OCI-LY1 (cell line): ENCODE results near the gene ACCSL.
A peak's percentile ranks its signal among the peaks of the same experiment; 100 is the strongest.

ENCODE experiments used
- H2AFZ ChIP-seq: fragments of 200-600 bp; sonication (generic), shearing (Covaris generic); 2 replicates; pipeline ENCODE4 v1.6.0; 2014; ENCODE audit warnings: antibody characterized with exemption, mild to moderate bottlenecking, low read length
- H3F3A ChIP-seq: fragments of 200-600 bp; sonication (generic), shearing (Covaris generic); 2 replicates; pipeline ENCODE4 v1.6.0; 2014; ENCODE audit warnings: mild to moderate bottlenecking, antibody characterized with exemption, low read length, moderate library complexity; ENCODE audit not compliant: insufficient read depth
- H3K27ac ChIP-seq: fragments of 200-600 bp; sonication (generic); 2 replicates; pipeline ENCODE4 v1.5.1; 2014; ENCODE audit warnings: low read length, mixed run types, mild to moderate bottlenecking, low read depth; ENCODE audit not compliant: poor library complexity, severe bottlenecking
- H3K27me3 ChIP-seq: fragments of 200-600 bp; sonication (generic); 2 replicates; pipeline ENCODE4 v1.6.0; 2014; ENCODE audit warnings: antibody characterized with exemption, mild to moderate bottlenecking, low read length, moderate library complexity; ENCODE audit not compliant: insufficient read depth
- H3K36me3 ChIP-seq: fragments of 200-600 bp; sonication (generic); 2 replicates; pipeline ENCODE4 v1.6.1; 2014; ENCODE audit warnings: mild to moderate bottlenecking, antibody characterized with exemption, low read length, moderate library complexity, mixed read lengths; ENCODE audit not compliant: insufficient read depth
- H3K4me1 ChIP-seq: fragments of 200-600 bp; sonication (generic); 2 replicates; pipeline ENCODE4 v1.5.1; 2014; ENCODE audit warnings: mild to moderate bottlenecking, low read length, moderate library complexity; ENCODE audit not compliant: insufficient read depth, severe bottlenecking
- H3K4me2 ChIP-seq: fragments of 200-600 bp; sonication (generic), shearing (Covaris generic); 2 replicates; pipeline ENCODE4 v1.6.1; 2014; ENCODE audit warnings: low read length
- H3K4me3 ChIP-seq: fragments of 200-600 bp; sonication (generic); 2 replicates; pipeline ENCODE4 v1.5.1; 2014; ENCODE audit warnings: low read length, low read depth, mild to moderate bottlenecking, mixed read lengths; ENCODE audit not compliant: poor library complexity, severe bottlenecking
- H3K79me2 ChIP-seq: fragments of 200-600 bp; shearing (Covaris generic); 2 replicates; pipeline ENCODE4 v1.6.1; 2016; ENCODE audit warnings: mixed run types, low read length, mixed read lengths; ENCODE audit not compliant: insufficient read depth
- H3K9ac ChIP-seq: fragments of 200-600 bp; sonication (generic), shearing (Covaris generic); 2 replicates; pipeline ENCODE4 v1.6.1; 2014; ENCODE audit warnings: mild to moderate bottlenecking, low read length, mixed read lengths
- H3K9me2 ChIP-seq: fragments of 200-600 bp; sonication (generic), shearing (Covaris generic); 2 replicates; pipeline ENCODE4 v1.6.1; 2014; ENCODE audit warnings: low read depth, mild to moderate bottlenecking, low read length, mixed read lengths
- H3K9me3 ChIP-seq: fragments of 200-600 bp; shearing (Covaris generic); 2 replicates; pipeline ENCODE4 v1.6.1; 2014; ENCODE audit warnings: low read length, mixed read lengths
- H4K20me1 ChIP-seq: fragments of 200-600 bp; sonication (generic), shearing (Covaris generic); 2 replicates; pipeline ENCODE4 v1.6.0; 2016; ENCODE audit warnings: mild to moderate bottlenecking, low read length; ENCODE audit not compliant: insufficient read depth
- EZH2 ChIP-seq: fragments of 200-600 bp; sonication (generic), shearing (Covaris generic); IDR thresholded peaks from 2 replicates; pipeline ENCODE4 v1.8.0; 2017; ENCODE audit warnings: borderline replicate concordance, mixed run types, mild to moderate bottlenecking, antibody characterized with exemption, low read length, moderate library complexity, mixed read lengths
- TF ChIP-seq, protein P1 (sequence below): fragments of 200-600 bp; sonication (generic), shearing (Covaris generic); IDR thresholded peaks from 2 replicates; pipeline ENCODE4 v1.5.1; 2017; ENCODE audit warnings: mild to moderate bottlenecking, antibody characterized with exemption, low read length, moderate library complexity, mixed read lengths

ACCSL gene

DNA sequence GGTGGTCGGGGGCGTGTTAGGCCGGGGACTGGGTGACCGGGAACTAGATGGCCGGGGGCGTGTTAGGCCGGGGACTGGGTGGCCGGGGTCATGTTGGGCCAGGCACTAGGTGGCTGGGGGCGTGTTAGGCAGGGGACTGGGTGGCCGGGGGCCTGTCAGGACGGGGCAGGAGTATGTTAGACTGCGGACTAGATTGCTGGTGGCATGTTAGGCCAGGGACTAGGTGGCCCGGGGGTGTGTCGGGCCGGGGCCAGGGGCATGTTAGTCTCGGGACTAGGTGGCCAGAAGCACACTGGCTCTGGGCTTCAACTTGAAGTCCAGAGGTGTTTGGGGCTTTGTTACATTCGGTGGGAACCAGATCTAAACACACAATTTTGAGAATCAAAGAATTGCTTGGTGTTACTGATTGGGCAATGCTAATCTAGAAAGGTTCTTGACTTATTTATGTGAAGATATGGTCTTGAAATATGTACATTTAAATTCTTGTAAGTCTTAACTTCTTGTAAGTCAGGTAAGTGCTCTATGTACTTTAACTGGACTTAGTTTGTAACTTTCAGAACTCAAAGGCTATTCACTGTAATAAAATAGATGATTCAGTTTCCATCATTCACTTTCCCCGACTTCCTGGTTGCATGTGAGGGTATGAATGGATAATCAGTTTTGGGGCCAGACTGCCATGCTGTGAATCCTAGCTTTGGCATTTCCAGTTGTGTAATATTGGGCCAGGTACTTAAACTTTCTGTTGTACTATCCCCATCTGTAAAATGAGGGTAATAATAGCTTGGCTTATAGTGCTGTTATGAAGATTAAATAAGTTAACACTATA, 48.8 kb downstream of the ACCSL start:
- no peaks in the 10 kb centered on the region for H3K36me3 ChIP-seq
- TF ChIP-seq, protein P1, sequence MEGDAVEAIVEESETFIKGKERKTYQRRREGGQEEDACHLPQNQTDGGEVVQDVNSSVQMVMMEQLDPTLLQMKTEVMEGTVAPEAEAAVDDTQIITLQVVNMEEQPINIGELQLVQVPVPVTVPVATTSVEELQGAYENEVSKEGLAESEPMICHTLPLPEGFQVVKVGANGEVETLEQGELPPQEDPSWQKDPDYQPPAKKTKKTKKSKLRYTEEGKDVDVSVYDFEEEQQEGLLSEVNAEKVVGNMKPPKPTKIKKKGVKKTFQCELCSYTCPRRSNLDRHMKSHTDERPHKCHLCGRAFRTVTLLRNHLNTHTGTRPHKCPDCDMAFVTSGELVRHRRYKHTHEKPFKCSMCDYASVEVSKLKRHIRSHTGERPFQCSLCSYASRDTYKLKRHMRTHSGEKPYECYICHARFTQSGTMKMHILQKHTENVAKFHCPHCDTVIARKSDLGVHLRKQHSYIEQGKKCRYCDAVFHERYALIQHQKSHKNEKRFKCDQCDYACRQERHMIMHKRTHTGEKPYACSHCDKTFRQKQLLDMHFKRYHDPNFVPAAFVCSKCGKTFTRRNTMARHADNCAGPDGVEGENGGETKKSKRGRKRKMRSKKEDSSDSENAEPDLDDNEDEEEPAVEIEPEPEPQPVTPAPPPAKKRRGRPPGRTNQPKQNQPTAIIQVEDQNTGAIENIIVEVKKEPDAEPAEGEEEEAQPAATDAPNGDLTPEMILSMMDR, result no peak
- TF ChIP-seq EZH2, result no peak
- H4K20me1 ChIP-seq, result no peaks in the 10 kb centered on the region
- H2AFZ ChIP-seq, result no peak overlapping the region
- H3K9ac ChIP-seq, result peak overlapping the region; percentile 61
- H3K79me2 ChIP-seq, result no peaks in the 10 kb centered on the region
- peak overlapping the region; percentile 88 for H3K4me2 ChIP-seq
- no peaks in the 10 kb centered on the region for H3K9me3 ChIP-seq
- H3K4me1 ChIP-seq, result peaks cover 14% of the 10 kb centered on the region
- no peaks in the 10 kb centered on the region for H3K9me2 ChIP-seq
- H3K27me3 ChIP-seq, result no peaks in the 10 kb centered on the region
- H3K4me3 ChIP-seq, result peak overlapping the region; percentile 67
- H3K27ac ChIP-seq, result no peak overlapping the region
- H3F3A ChIP-seq, result no peaks in the 10 kb centered on the region

DNA sequence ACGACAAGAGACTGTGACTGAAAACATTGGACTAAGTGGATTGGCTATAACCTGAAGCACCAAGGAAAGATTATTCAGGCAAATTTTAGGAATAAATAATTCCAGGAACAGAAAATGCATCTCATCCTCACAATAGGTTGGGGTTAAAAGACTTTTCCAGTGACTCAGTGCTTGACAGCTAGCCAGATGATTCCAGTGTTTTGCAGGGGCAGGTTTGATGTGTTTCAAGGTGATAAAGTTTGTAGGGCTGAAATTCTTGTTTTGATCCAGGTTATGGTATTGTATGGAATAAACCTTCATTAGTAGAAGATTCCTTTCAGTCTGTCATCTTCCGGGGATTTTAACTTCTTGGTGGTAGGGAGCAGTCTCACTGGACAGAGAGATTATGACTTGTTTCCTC, 50.0 kb downstream of the ACCSL start:
- Histone ChIP-seq H3K27ac (no peak overlapping the region), H3K36me3 (no peaks in the 10 kb centered on the region), H3K9me3 (no peaks in the 10 kb centered on the region), H3K9ac (no peak overlapping the region), H4K20me1 (no peaks in the 10 kb centered on the region), H3K27me3 (no peaks in the 10 kb centered on the region), H3K4me2 (no peak overlapping the region), H3K4me1 (peaks cover 17% of the 10 kb centered on the region), H3K79me2 (no peaks in the 10 kb centered on the region), H3K9me2 (no peaks in the 10 kb centered on the region), H2AFZ (no peak overlapping the region), H3F3A (no peaks in the 10 kb centered on the region), H3K4me3 (no peak overlapping the region)
- TF ChIP-seq EZH2, result no peak
- TF ChIP-seq, protein P1, result no peak

DNA sequence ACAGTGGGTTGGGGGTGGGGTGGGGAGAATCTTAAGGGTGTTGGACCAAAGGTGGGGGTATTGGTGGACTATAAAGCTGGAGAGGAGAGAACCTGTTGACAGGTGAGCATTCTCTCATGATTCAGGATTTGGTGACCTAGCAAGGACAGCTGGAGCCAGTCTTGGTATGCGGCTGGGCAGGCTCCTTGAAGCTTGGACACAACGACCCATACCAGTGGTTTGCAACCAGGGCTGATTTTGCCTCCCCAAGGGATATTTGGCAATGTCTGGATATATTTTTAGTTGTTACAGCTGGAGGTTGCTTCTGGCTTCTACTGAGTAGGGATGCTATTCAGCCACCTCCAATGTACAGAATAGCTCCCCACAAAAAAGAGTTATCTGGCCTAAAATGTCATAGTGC, 53.3 kb downstream of the ACCSL start:
- Histone ChIP-seq H3K36me3 (no peaks in the 10 kb centered on the region), H3K27me3 (no peaks in the 10 kb centered on the region), H3K4me2 (no peak overlapping the region), H3K9me2 (no peaks in the 10 kb centered on the region), H3K4me3 (no peak overlapping the region), H3K4me1 (peaks cover 12% of the 10 kb centered on the region), H3K27ac (no peak overlapping the region), H4K20me1 (no peaks in the 10 kb centered on the region), H3K9ac (no peak overlapping the region), H2AFZ (no peak overlapping the region), H3K79me2 (no peaks in the 10 kb centered on the region), H3F3A (no peaks in the 10 kb centered on the region), H3K9me3 (no peaks in the 10 kb centered on the region)
- TF ChIP-seq EZH2, result no peak
- TF ChIP-seq, protein P1, result no peak
